ENCODE measurements around the gene COL6A2. TPM values are rescaled to one million over a fixed set of nuclear protein-coding genes. Genes with fewer than 3 reads are reported as not detected.

COL6A2 gene
- total and polyA plus RNA-seq, 2 of the 13 experiments (the other 11 are each of a cell fraction or from before 2014, with no cell fraction given): 0.07 to 0.41 TPM

DNA sequence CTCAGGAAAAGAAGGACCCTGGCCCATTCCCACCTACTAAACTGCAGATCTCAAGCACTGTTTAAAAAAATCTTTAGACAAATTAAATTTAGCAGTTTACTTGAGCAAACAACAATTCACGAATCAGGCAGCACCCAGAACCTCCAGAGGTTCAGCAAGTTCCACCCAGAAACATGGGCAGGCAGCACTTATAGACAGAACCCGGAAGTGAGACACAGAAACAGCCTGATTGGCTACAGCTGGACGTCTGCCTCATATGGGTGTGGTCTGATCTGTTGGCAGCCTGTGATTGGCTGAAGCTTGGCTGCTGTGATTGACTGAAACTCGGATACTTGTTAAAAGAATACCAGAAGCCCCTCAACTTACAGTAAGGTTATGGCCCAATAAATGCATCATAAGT lies 34.7 kb upstream of the COL6A2 start:
- no peak for FAIRE-seq
- Histone ChIP-seq H2AFZ (ENCODE audit: low read length) (no peak overlapping the region), H4K20me1 (ENCODE audit: insufficient read depth, low read length) (no peaks in the 10 kb centered on the region), H3K4me1 (ENCODE audit: insufficient read depth, low read length) (peaks cover 6% of the 10 kb centered on the region; the same call in 1 of the 2 replicates), H3K9me3 (ENCODE audit: low read length) (peaks cover 22% of the 10 kb centered on the region), H3K36me3 (replicated peaks in 1 of 2; ENCODE audit: control insufficient read depth in 1 of 2, insufficient read depth in 2 of 2, low read length in 2 of 2) (no peaks in the 10 kb centered on the region), H3K79me2 (ENCODE audit: insufficient read depth, low read length) (no peaks in the 10 kb centered on the region), H3K9ac (ENCODE audit: insufficient read depth, low read depth, low read length) (no peak overlapping the region), H3K27me3 (ENCODE audit: control insufficient read depth in 1 of 2, insufficient read depth in 2 of 2, low read length in 2 of 2) (peaks cover 6 to 39% of the 10 kb centered on the region in 2 experiments; a peak in 4 of 5 replicates), H3K4me2 (ENCODE audit: low read depth, low read length) (no peak overlapping the region), H3K4me3 (replicated peaks in 1 of 3; ENCODE audit: insufficient read depth in 1 of 3, low read depth in 2 of 3, low read length in 3 of 3) (no peak overlapping the region), H3K27ac (ENCODE audit: extremely low read length, insufficient read depth, low read length) (no peak overlapping the region)
- ChIA-PET CTCF (ENCODE audit: low intra/inter-chr PET ratio, low total read pairs) (no interaction called here), POLR2A (no interaction called here)
- TF ChIP-seq, protein P1, sequence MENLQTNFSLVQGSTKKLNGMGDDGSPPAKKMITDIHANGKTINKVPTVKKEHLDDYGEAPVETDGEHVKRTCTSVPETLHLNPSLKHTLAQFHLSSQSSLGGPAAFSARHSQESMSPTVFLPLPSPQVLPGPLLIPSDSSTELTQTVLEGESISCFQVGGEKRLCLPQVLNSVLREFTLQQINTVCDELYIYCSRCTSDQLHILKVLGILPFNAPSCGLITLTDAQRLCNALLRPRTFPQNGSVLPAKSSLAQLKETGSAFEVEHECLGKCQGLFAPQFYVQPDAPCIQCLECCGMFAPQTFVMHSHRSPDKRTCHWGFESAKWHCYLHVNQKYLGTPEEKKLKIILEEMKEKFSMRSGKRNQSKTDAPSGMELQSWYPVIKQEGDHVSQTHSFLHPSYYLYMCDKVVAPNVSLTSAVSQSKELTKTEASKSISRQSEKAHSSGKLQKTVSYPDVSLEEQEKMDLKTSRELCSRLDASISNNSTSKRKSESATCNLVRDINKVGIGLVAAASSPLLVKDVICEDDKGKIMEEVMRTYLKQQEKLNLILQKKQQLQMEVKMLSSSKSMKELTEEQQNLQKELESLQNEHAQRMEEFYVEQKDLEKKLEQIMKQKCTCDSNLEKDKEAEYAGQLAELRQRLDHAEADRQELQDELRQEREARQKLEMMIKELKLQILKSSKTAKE (CRISPR knock-in tag; IDR thresholded peaks at IDR 0.05; ENCODE audit: borderline replicate concordance): no peak
- no TSS peak for BruUV-seq (replicated peaks)
- intact Hi-C loops (cut with micrococcal nuclease; ENCODE audit: unreplicated experiment) (no loop called here), in situ Hi-C loops (cut with HindIII; ENCODE audit: extremely low pct_ligation_motif_present, low pct_unique_long_range_greater_than_20kb) (no loop called here)
- DNase-seq (ENCODE audit: low spot score): no peak
- ATAC-seq: no peak
- 0% methylated on average over 4 of the region's 4 CpGs for WGBS (ENCODE audit: low lambda C conversion rate)

DNA sequence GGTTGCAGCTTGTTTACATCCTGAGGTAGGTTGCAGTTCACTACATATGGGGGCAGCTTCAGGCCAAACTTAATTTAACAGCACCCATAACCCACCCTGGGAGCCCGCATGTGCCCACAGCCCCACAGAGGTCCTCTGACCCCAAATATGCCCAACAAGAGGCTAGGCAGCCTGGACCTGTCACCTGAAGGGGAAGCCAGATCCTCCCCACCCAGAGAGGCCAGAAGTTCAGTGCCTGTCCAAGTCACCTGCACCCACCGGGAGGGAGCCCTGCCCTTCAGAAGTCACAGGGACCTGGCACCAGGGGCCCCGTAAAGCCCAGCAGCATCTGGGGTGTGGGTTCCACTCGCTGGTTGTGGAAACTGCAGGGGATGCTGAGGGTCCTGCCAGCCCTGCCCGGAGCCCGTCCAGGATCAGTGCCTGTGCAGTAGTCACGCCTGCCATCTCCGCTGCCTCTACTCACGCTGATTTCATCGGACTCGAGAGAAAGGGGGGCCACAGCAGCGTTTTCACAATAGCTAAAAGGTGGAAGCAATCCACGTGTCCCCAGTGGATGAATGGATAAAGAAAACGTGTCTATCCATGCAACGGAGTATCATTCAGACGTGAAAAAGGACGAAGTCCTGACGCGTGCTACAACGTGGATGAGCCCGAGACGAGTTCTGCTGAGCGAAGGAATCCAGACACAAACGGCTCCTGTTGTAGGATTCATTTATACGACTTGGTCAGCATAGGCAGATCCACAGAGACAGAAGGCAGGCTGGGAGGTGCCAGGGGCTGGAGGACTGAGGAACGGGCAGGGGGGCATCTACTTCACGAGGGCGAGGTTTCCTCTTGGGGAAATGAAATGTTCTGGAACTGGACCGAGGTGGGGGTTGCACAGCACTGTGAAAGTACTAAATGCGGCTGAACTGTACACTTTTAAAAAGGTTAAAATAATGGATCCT lies 33.9 kb upstream of the COL6A2 start:
- no peaks in the 10 kb centered on the region for H3K36me3 ChIP-seq (replicated peaks in 1 of 2; ENCODE audit: control insufficient read depth in 1 of 2, insufficient read depth in 2 of 2, low read length in 2 of 2)
- H3K4me1 ChIP-seq (ENCODE audit: insufficient read depth, low read length): peaks cover 6% of the 10 kb centered on the region; the same call in 1 of the 2 replicates
- ATAC-seq (no peak), FAIRE-seq (no peak), DNase-seq (ENCODE audit: low spot score) (no peak)
- H3K9me3 ChIP-seq (ENCODE audit: low read length): peaks cover 22% of the 10 kb centered on the region
- no peak overlapping the region for H3K4me3 ChIP-seq (replicated peaks in 1 of 3; ENCODE audit: insufficient read depth in 1 of 3, low read depth in 2 of 3, low read length in 3 of 3)
- H4K20me1 ChIP-seq (ENCODE audit: insufficient read depth, low read length): no peaks in the 10 kb centered on the region
- POLR2A ChIA-PET: no interaction called here
- no TSS peak for BruUV-seq (replicated peaks)
- H2AFZ ChIP-seq (ENCODE audit: low read length): no peak overlapping the region
- no peak overlapping the region for H3K27ac ChIP-seq (ENCODE audit: extremely low read length, insufficient read depth, low read length)
- 60% methylated on average over 27 of the region's 30 CpGs for WGBS (ENCODE audit: low lambda C conversion rate)
- in situ Hi-C loops (cut with HindIII; ENCODE audit: extremely low pct_ligation_motif_present, low pct_unique_long_range_greater_than_20kb) (no loop called here), intact Hi-C loops (cut with micrococcal nuclease; ENCODE audit: unreplicated experiment) (no loop called here)
- H3K79me2 ChIP-seq (ENCODE audit: insufficient read depth, low read length): no peaks in the 10 kb centered on the region
- no peak overlapping the region for H3K9ac ChIP-seq (ENCODE audit: insufficient read depth, low read depth, low read length)
- peaks cover 6 to 39% of the 10 kb centered on the region in 2 experiments; a peak in 4 of 5 replicates for H3K27me3 ChIP-seq (ENCODE audit: control insufficient read depth in 1 of 2, insufficient read depth in 2 of 2, low read length in 2 of 2)
- CTCF ChIA-PET (ENCODE audit: low intra/inter-chr PET ratio, low total read pairs): no interaction called here
- no peak for TF ChIP-seq MEF2D (CRISPR knock-in tag; IDR thresholded peaks at IDR 0.05)
- TF ChIP-seq, protein P2, sequence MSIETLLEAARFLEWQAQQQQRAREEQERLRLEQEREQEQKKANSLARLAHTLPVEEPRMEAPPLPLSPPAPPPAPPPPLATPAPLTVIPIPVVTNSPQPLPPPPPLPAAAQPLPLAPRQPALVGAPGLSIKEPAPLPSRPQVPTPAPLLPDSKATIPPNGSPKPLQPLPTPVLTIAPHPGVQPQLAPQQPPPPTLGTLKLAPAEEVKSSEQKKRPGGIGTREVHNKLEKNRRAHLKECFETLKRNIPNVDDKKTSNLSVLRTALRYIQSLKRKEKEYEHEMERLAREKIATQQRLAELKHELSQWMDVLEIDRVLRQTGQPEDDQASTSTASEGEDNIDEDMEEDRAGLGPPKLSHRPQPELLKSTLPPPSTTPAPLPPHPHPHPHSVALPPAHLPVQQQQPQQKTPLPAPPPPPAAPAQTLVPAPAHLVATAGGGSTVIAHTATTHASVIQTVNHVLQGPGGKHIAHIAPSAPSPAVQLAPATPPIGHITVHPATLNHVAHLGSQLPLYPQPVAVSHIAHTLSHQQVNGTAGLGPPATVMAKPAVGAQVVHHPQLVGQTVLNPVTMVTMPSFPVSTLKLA (IDR thresholded peaks at IDR 0.05): peak; percentile 61
- TF ChIP-seq ARID2 (CRISPR knock-in tag; IDR thresholded peaks at IDR 0.05; ENCODE audit: borderline replicate concordance): no peak
- no peak for TF ChIP-seq MYC (CRISPR knock-in tag; IDR thresholded peaks at IDR 0.05; ENCODE audit: borderline replicate concordance)
- no peak overlapping the region for H3K4me2 ChIP-seq (ENCODE audit: low read depth, low read length)
